Measurements from ENCODE around the gene ACIN1.

Gene ACIN1

GRCh38 chr14:23124337-23124954 lies 29.5 kb upstream of the ACIN1 start:
- TF ChIP-seq GABPA (IDR thresholded peaks at IDR 0.05; ENCODE audit: low read depth) = no peak
- TF ChIP-seq SPI1 (IDR thresholded peaks at IDR 0.05; ENCODE audit: borderline replicate concordance, low read depth) = no peak
- no peak for TF ChIP-seq CTCF (IDR thresholded peaks at IDR 0.05; ENCODE audit: insufficient read depth, low read length)
- no peak for TF ChIP-seq REST (IDR thresholded peaks at IDR 0.05; ENCODE audit: insufficient replicate concordance, low read depth)
- TF ChIP-seq POLR2AphosphoS5 (IDR thresholded peaks at IDR 0.05; ENCODE audit: low read depth) = no peak
- DNase-seq (ENCODE audit: low read depth in 1 of 2, low spot score in 1 of 2) = no peak
- H3K27me3 ChIP-seq (ENCODE audit: insufficient read depth, poor library complexity, severe bottlenecking) = no peaks in the 10 kb centered on the region
- no peak overlapping the region for H3K27ac ChIP-seq (replicated peaks)
- no peak overlapping the region for H3K4me3 ChIP-seq (replicated peaks; ENCODE audit: insufficient read depth, low read length)

GRCh38 chr14:23123419-23123818 lies 28.5 kb upstream of the ACIN1 start:
- Histone ChIP-seq H3K27me3 (ENCODE audit: insufficient read depth, poor library complexity, severe bottlenecking) (no peaks in the 10 kb centered on the region), H3K4me3 (replicated peaks; ENCODE audit: insufficient read depth, low read length) (no peak overlapping the region), H3K27ac (replicated peaks) (no peak overlapping the region)
- DNase-seq (ENCODE audit: low read depth in 1 of 2, low spot score in 1 of 2) = no peak
- TF ChIP-seq REST (IDR thresholded peaks at IDR 0.05; ENCODE audit: insufficient replicate concordance, low read depth) (no peak), CTCF (IDR thresholded peaks at IDR 0.05; ENCODE audit: insufficient read depth, low read length) (no peak), GABPA (IDR thresholded peaks at IDR 0.05; ENCODE audit: low read depth) (no peak), SPI1 (IDR thresholded peaks at IDR 0.05; ENCODE audit: borderline replicate concordance, low read depth) (no peak), POLR2AphosphoS5 (IDR thresholded peaks at IDR 0.05; ENCODE audit: low read depth) (no peak)

GRCh38 chr14:23122086-23122485 lies 27.1 kb upstream of the ACIN1 start:
- DNase-seq (ENCODE audit: low read depth in 1 of 2, low spot score in 1 of 2) = no peak
- TF ChIP-seq REST (IDR thresholded peaks at IDR 0.05; ENCODE audit: insufficient replicate concordance, low read depth) (no peak), GABPA (IDR thresholded peaks at IDR 0.05; ENCODE audit: low read depth) (no peak), SPI1 (IDR thresholded peaks at IDR 0.05; ENCODE audit: borderline replicate concordance, low read depth) (no peak), CTCF (IDR thresholded peaks at IDR 0.05; ENCODE audit: insufficient read depth, low read length) (no peak), POLR2AphosphoS5 (IDR thresholded peaks at IDR 0.05; ENCODE audit: low read depth) (no peak)
- no peak overlapping the region for H3K4me3 ChIP-seq (replicated peaks; ENCODE audit: insufficient read depth, low read length)
- H3K27ac ChIP-seq (replicated peaks) = no peak overlapping the region
- H3K27me3 ChIP-seq (ENCODE audit: insufficient read depth, poor library complexity, severe bottlenecking) = no peaks in the 10 kb centered on the region
